HFF-Myc (cell line): ENCODE data around the gene ZFYVE28.

Experiments used
- DNase-seq: peaks from one replicate; pipeline ENCODE4 v3.0.0-alpha.2; 2011; ENCODE audit warnings: low read depth; ENCODE audit errors: extremely low read depth
- H3K4me3 ChIP-seq: replicated peaks from 2 replicates; pipeline ENCODE4 v1.5.1; 2011; ENCODE audit warnings: low read depth, mild to moderate bottlenecking, control low read depth, low read length
- TF ChIP-seq, protein P1 (sequence below): IDR thresholded peaks from 2 replicates; pipeline ENCODE4 v1.5.1; 2012; ENCODE audit warnings: mild to moderate bottlenecking, low read depth, low read length, control low read depth; ENCODE audit errors: missing control alignments

ZFYVE28 gene

DNA sequence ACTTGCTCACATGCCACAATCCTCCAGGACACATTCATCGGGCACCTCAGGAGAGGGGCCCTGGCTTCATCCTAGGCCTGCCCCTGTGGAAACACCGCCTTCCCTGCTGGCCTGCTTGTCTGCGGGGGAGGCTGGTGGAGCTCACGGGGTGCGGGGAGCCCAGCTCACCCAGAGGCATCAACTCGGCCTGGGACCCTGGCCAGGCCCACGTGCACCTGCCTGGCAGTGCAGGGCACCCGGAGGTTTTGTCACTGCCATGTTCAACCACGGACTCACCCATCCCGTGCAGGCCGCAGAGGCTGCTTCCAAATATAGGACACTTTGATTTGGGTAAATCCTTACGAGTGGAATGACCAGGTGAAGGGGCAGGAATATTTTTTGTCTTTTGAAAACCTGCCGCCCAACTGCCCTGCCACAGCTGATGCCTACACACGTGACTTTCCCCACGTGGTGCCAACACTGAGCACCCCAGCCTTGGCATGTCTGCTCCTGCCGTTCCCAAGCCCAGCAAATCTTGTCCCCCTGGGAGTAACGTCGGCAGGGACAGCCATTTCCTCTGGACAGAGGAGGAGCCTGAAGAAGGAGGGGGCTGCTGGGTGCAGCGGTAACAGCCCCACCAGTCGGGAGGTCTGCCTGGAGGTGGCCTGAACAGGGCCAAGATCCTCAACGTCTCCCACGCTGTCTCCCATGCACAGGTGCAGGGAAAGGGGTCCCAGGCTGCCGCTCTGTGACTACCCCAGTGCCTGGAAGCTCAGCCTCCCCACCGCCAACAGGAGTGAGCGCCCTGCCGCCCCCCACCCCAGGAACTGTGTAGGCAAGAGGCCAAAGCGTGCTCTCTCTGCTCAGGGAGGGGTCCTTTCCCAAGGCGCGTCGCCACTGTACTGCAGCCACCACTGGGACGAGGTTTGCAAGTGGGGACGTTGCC, 165.0 kb downstream of the ZFYVE28 start:
- H3K4me3 ChIP-seq, result no peak overlapping the region
- TF ChIP-seq, protein P1, sequence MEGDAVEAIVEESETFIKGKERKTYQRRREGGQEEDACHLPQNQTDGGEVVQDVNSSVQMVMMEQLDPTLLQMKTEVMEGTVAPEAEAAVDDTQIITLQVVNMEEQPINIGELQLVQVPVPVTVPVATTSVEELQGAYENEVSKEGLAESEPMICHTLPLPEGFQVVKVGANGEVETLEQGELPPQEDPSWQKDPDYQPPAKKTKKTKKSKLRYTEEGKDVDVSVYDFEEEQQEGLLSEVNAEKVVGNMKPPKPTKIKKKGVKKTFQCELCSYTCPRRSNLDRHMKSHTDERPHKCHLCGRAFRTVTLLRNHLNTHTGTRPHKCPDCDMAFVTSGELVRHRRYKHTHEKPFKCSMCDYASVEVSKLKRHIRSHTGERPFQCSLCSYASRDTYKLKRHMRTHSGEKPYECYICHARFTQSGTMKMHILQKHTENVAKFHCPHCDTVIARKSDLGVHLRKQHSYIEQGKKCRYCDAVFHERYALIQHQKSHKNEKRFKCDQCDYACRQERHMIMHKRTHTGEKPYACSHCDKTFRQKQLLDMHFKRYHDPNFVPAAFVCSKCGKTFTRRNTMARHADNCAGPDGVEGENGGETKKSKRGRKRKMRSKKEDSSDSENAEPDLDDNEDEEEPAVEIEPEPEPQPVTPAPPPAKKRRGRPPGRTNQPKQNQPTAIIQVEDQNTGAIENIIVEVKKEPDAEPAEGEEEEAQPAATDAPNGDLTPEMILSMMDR, result no peak
- DNase-seq, result no peak

DNA sequence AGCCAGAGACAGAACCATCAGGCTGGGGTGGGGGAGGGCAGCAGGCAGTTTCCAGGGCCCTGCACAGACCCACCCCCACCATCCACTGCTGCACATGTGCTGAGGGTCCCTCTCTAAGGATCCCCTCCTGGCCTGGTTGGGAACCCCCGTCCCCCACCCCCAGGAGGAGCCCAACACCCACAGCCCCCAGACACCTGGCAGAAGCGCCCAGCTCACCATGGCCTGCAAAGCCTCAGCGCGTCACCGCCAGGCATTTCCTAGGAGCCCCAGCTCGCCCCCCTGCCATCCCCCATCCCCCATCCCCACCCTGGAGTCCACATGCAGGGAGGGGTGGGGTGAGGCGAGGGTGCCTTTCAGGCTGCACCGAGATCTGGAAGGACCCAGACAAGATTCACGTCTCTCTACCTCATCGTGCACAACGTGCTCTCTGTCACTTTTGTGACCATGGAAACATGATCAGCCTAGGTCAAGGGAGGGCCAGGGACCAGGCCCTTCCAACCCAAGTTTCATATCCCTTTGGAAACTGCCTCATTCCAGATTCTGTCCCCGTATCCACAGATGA, 165.8 kb downstream of the ZFYVE28 start:
- no peak overlapping the region for H3K4me3 ChIP-seq
- TF ChIP-seq, protein P1, result no peak
- DNase-seq, result no peak

DNA sequence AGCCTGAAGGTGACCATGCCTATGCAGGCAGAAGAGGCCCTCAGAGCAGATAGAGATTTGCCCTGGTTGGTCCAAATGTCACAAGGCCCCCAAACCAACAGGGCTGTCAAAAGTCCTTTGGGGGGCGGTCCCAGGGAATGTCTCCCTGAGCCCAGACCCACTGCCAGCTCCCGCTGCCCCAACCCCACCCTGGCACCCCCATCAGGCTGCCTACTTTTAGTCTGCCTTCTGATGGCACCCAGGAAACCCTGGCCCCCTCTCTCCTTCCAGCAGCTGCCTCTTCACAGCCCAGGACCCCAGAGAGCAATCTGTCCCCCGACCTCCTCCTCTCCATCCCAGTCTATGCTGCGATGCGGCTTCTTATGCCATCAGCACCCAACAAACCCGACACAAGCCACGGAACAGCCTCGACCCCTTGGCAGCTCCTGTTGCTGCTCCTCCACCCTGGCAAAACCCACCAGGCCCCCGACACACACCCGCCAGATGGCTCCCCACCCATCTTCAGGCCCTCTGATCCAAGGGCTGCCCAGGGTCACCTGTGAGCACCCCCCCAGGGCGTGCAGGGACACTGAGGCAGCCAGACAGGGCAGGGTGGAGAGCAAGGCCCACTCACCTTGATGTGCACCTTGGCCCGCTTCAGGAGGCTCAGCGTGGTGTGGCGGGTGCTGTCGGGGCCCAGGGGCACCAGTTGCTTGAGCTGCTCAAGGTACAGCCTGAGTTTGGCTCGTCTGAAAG, 166.5 kb downstream of the ZFYVE28 start:
- DNase-seq, result no peak
- no peak overlapping the region for H3K4me3 ChIP-seq
- TF ChIP-seq, protein P1, result no peak

DNA sequence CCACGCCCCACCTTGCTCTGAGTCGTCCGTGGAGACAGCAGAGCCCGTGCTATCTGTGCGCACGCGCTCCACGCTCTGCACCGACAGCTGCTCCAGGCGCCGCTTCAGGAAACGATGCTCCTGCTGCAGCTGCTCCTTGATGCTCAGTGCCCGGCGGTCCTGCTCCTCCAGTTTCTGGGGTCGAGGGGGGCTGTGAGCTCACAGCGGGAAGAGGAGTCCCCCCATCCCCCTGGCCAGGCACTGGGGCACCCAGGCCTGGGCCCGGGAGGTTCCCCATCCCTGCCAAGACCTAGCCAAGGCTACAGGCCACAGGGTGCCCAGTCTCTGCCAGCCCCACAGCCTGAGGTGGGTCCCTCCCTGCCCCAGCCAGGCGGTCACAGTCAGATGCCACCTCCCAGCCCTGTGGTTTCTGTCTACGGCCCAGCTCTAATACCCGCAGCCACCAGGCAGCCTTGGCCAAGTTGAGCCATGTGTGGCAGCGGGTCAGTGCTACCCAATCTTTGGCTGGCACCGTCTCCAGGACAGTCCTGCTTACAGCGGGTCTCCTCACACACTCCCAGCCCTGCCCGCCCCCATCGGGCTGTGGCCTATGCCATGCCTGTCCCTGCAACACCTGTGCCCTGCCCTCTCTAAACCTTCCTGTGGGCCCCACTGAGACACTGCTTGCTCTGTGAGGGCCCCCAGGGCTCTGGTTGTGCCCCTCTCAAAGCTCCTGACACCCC, 167.2 kb downstream of the ZFYVE28 start:
- TF ChIP-seq, protein P1, result no peak
- DNase-seq, result no peak
- no peak overlapping the region for H3K4me3 ChIP-seq

DNA sequence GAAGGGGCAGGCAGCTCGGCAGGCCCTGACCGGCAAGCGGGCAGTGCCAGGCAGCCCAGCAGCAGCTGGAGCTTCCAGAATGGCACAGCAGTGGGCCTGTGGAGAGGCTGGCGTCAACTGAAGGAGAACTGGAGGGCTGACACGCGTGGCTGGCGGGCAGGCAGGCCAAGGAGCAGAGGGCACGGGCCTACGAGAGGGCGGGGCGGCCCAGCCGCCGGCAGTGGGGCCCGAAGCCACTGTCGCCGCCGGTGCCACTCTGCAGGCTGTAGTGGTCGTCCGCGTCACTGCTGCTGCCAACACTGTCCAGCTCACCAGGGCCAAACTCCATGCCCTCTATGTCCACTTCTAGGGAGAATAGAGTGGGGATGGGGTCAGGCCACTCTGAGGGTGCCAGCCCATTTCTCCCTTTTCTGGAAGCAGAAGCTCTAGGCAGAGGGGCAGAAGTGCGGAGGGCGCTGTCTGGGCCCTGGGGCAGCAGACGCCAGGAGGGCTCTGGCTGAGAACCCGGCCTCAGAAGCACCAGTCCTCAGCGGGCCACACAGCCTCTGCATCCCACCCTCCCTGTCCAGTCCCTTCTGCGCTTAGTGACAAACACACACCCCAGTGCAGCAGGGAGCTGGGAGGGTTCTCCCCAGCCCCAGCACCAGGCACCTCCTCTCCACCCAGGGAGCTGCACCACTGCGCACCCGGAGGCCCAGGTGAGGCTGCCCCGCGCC, 167.9 kb downstream of the ZFYVE28 start:
- no peak for DNase-seq
- no peak overlapping the region for H3K4me3 ChIP-seq
- TF ChIP-seq, protein P1, result no peak
